Measurements from ENCODE around the gene DTX2.
"Not testable (repeated sequence)": the region's sequence is repeated elsewhere in the genome, so short reads cannot be mapped to it uniquely, and the experiment has no call there.

- TF ChIP-seq RXRA (IDR thresholded peaks at IDR 0.05); CTCF (IDR thresholded peaks at IDR 0.05; ENCODE audit: low read depth, low read length, missing input control); YY1 (IDR thresholded peaks at IDR 0.05); MAX (IDR thresholded peaks at IDR 0.05); RAD21 (IDR thresholded peaks at IDR 0.05); TAF1 (conservative IDR thresholded peaks at IDR 0.05); REST (IDR thresholded peaks at IDR 0.05): not testable (repeated sequence)
Measured at GRCh38 chr7:76483081-76483480, 21.6 kb downstream of the DTX2 start.

All from liver (tissue), 3 donors.